ENCODE data around the gene ADAMTS17. TPM values are rescaled to one million over a fixed set of nuclear protein-coding genes. Genes with fewer than 3 reads are reported as not detected.

The ADAMTS17 gene
- total RNA-seq, 4 donors from 2014 or later: 5.0 to 16.2 (median 11.6) TPM

- Histone ChIP-seq H3K9me3 (no peaks in the 10 kb centered on the region), H3K36me3 (no peaks in the 10 kb centered on the region), H3K4me3 (no peak overlapping the region), H3K4me1 (no peaks in the 10 kb centered on the region), H3K27ac (no peak overlapping the region), H3K27me3 (no peaks in the 10 kb centered on the region)
- DNase-seq: no peak
- intact Hi-C loops (cut with DNase I; ENCODE audit: low total_unique reads): no loop called here
- in situ Hi-C loops (cut with MboI; ENCODE audit: low sequenced_read_pairs in 4 of 4): no loop called here
- TF ChIP-seq CTCF (IDR thresholded peaks at IDR 0.05 in 4 of 5, conservative IDR thresholded peaks at IDR 0.05 in 1 of 5): no peak
- TF ChIP-seq POLR2A (IDR thresholded peaks at IDR 0.05): no peak
- no peak for ATAC-seq
Observed at GRCh38 chr15:100009372-100009771, 332.4 kb downstream of the ADAMTS17 start.

- TF ChIP-seq CTCF (IDR thresholded peaks at IDR 0.05 in 4 of 5, conservative IDR thresholded peaks at IDR 0.05 in 1 of 5): no peak
- TF ChIP-seq POLR2A (IDR thresholded peaks at IDR 0.05): no peak
- H3K9me3 ChIP-seq: no peaks in the 10 kb centered on the region
- intact Hi-C loops (cut with DNase I; ENCODE audit: low total_unique reads) (no loop called here), in situ Hi-C loops (cut with MboI; ENCODE audit: low sequenced_read_pairs in 4 of 4) (no loop called here)
- H3K36me3 ChIP-seq: no peaks in the 10 kb centered on the region
- no peaks in the 10 kb centered on the region for H3K27me3 ChIP-seq
- ATAC-seq (no peak), DNase-seq (no peak)
- H3K27ac ChIP-seq: no peak overlapping the region
- H3K4me1 ChIP-seq: no peaks in the 10 kb centered on the region
- H3K4me3 ChIP-seq: no peak overlapping the region
Observed at GRCh38 chr15:100008258-100008657, 333.5 kb downstream of the ADAMTS17 start.

- Histone ChIP-seq H3K27ac (no peak overlapping the region), H3K27me3 (no peaks in the 10 kb centered on the region), H3K36me3 (no peaks in the 10 kb centered on the region), H3K4me1 (no peaks in the 10 kb centered on the region), H3K9me3 (no peaks in the 10 kb centered on the region), H3K4me3 (no peak overlapping the region)
- intact Hi-C loops (cut with DNase I; ENCODE audit: low total_unique reads): no loop called here
- TF ChIP-seq POLR2A (IDR thresholded peaks at IDR 0.05) (no peak), CTCF (IDR thresholded peaks at IDR 0.05 in 4 of 5, conservative IDR thresholded peaks at IDR 0.05 in 1 of 5) (no peak)
- ATAC-seq: no peak
- no peak for DNase-seq
- in situ Hi-C loops (cut with MboI; ENCODE audit: low sequenced_read_pairs in 4 of 4): no loop called here
Observed at GRCh38 chr15:100007609-100008008, 334.2 kb downstream of the ADAMTS17 start.

- ATAC-seq (no peak), DNase-seq (no peak)
- TF ChIP-seq POLR2A (IDR thresholded peaks at IDR 0.05) (no peak), CTCF (IDR thresholded peaks at IDR 0.05 in 4 of 5, conservative IDR thresholded peaks at IDR 0.05 in 1 of 5) (no peak)
- no peaks in the 10 kb centered on the region for H3K36me3 ChIP-seq
- no peaks in the 10 kb centered on the region for H3K9me3 ChIP-seq
- H3K27me3 ChIP-seq: no peaks in the 10 kb centered on the region
- no peak overlapping the region for H3K27ac ChIP-seq
- intact Hi-C loops (cut with DNase I; ENCODE audit: low total_unique reads) (no loop called here), in situ Hi-C loops (cut with MboI; ENCODE audit: low sequenced_read_pairs in 4 of 4) (no loop called here)
- H3K4me1 ChIP-seq: no peaks in the 10 kb centered on the region
- no peak overlapping the region for H3K4me3 ChIP-seq
Observed at GRCh38 chr15:100005715-100006114, 336.1 kb downstream of the ADAMTS17 start.

GRCh38 chr15:100005013-100005412 lies 336.8 kb downstream of the ADAMTS17 start:
- TF ChIP-seq CTCF (IDR thresholded peaks at IDR 0.05 in 4 of 5, conservative IDR thresholded peaks at IDR 0.05 in 1 of 5) (no peak), POLR2A (IDR thresholded peaks at IDR 0.05) (no peak)
- DNase-seq (no peak), ATAC-seq (no peak)
- Histone ChIP-seq H3K36me3 (no peaks in the 10 kb centered on the region), H3K4me3 (no peak overlapping the region), H3K9me3 (no peaks in the 10 kb centered on the region), H3K4me1 (no peaks in the 10 kb centered on the region), H3K27ac (no peak overlapping the region), H3K27me3 (no peaks in the 10 kb centered on the region)
- intact Hi-C loops (cut with DNase I; ENCODE audit: low total_unique reads) (no loop called here), in situ Hi-C loops (cut with MboI; ENCODE audit: low sequenced_read_pairs in 4 of 4) (no loop called here)
